ENCODE results near the gene AK2.
A peak's percentile ranks its signal among the peaks of the same experiment; 100 is the strongest.
"Not testable (repeated sequence)": the region's sequence is repeated elsewhere in the genome, so short reads cannot be mapped to it uniquely, and the experiment has no call there.

The AK2 gene

GRCh38 chr1:32997381-32997891 lies 39.2 kb downstream of the AK2 start:
- no peak for DNase-seq

- DNase-seq: not testable (repeated sequence)
Measured at GRCh38 chr1:32993324-32993636, 43.4 kb downstream of the AK2 start.

- DNase-seq: peak; percentile 30
Measured at GRCh38 chr1:32992489-32993323, 44.0 kb downstream of the AK2 start.

- no peak for DNase-seq
Measured at GRCh38 chr1:32991819-32992488, 44.7 kb downstream of the AK2 start.

GRCh38 chr1:32991386-32991785 lies 45.3 kb downstream of the AK2 start:
- DNase-seq: no peak

GRCh38 chr1:32990887-32991286 lies 45.8 kb downstream of the AK2 start:
- no peak for DNase-seq

GRCh38 chr1:32989160-32990050 lies 47.3 kb downstream of the AK2 start:
- no peak for DNase-seq

- DNase-seq: no peak
Measured at GRCh38 chr1:32988665-32989064, 48.0 kb downstream of the AK2 start.

GRCh38 chr1:32985226-32985625 lies 51.5 kb downstream of the AK2 start:
- DNase-seq: no peak

- DNase-seq: no peak
Measured at GRCh38 chr1:32984455-32985171, 52.1 kb downstream of the AK2 start.

- no peak for DNase-seq
Measured at GRCh38 chr1:32984090-32984454, 52.6 kb downstream of the AK2 start.

GRCh38 chr1:32983020-32983419 lies 53.7 kb downstream of the AK2 start:
- no peak for DNase-seq

GRCh38 chr1:32981003-32981901 lies 55.4 kb downstream of the AK2 start:
- DNase-seq: no peak

- DNase-seq: no peak
Measured at GRCh38 chr1:32980080-32980479, 56.6 kb downstream of the AK2 start.

- DNase-seq: no peak
Measured at GRCh38 chr1:32978854-32979253, 57.8 kb downstream of the AK2 start.

- DNase-seq: no peak
Measured at GRCh38 chr1:32977546-32978087, 59.1 kb downstream of the AK2 start.

- DNase-seq: not testable (repeated sequence)
Measured at GRCh38 chr1:32975055-32975454, 61.6 kb downstream of the AK2 start.

GRCh38 chr1:32973458-32973857 lies 63.2 kb downstream of the AK2 start:
- DNase-seq: not testable (repeated sequence)

- peak; percentile 90 for DNase-seq
Measured at GRCh38 chr1:32972814-32973428, 63.8 kb downstream of the AK2 start.

GRCh38 chr1:32971576-32971975 lies 65.1 kb downstream of the AK2 start:
- DNase-seq: no peak

GRCh38 chr1:32971156-32971555 lies 65.5 kb downstream of the AK2 start:
- no peak for DNase-seq

Measured in NCI-H2107 (cell line).